Body of pancreas (tissue), 4 donors: ENCODE data around the gene BICD1.

Experiments used
- CTCF ChIP-seq, 7 experiments: fragments of 450-650 bp in 4 of 7; fragments of 200-600 bp in 3 of 7; sonication (generic) in 3 of 7; IDR thresholded peaks; one replicate each; pipeline ENCODE4 v1.5.1; 2016 to 2019; ENCODE audit warnings: antibody characterized with exemption in 7 of 7
- POLR2A ChIP-seq, 3 donors: fragments of 450-650 bp; IDR thresholded peaks; one replicate each; pipeline ENCODE4 v1.6.1; 2016; ENCODE audit warnings: antibody characterized with exemption in 3 of 3, mild to moderate bottlenecking in 2 of 3

- TF ChIP-seq CTCF (IDR thresholded peaks at IDR 0.05), result no peak
- TF ChIP-seq POLR2A (IDR thresholded peaks at IDR 0.05), result no peak
Measured at GRCh38 chr12:32255588-32255987, 148.9 kb downstream of the BICD1 start.
